Right ventricle myocardium superior (tissue), 1 donor: ENCODE measurements around the gene RHOBTB3. TPM values are rescaled to one million over a fixed set of nuclear protein-coding genes. Genes with fewer than 3 reads are reported as not detected.

Experiments
- ATAC-seq: fragments of 200-7000 bp; cut with Tn5 transposase; one replicate; pipeline ENCODE4 v1.9.1; 2020; ENCODE audit warnings: mild to moderate bottlenecking; ENCODE audit not compliant: poor library complexity
- DNase-seq: peaks from one replicate; pipeline ENCODE4 v3.0.0-alpha.2; 2020
- intact Hi-C: fragments of 100-400 bp; cut with DNase I; formaldehyde crosslinking; loops from one replicate; pipeline ENCODE4 v1.11.2; 2022
- total RNA-seq: library from RNA; stranded (reverse); fragmentation: NEBNext Ultra II Directional; extraction: Animal tissue kit (Norgen Biotek cat#: 25700); gene quantifications from one replicate; pipeline ENCODE4 v1.2.1, GENCODE V29; 2021
- donor health status: DM: no; HTN: yes; CAD: no; lungs with severe emphysema.

Gene RHOBTB3
- total RNA-seq, 1 donor from 2014 or later = 81.1 TPM

DNA sequence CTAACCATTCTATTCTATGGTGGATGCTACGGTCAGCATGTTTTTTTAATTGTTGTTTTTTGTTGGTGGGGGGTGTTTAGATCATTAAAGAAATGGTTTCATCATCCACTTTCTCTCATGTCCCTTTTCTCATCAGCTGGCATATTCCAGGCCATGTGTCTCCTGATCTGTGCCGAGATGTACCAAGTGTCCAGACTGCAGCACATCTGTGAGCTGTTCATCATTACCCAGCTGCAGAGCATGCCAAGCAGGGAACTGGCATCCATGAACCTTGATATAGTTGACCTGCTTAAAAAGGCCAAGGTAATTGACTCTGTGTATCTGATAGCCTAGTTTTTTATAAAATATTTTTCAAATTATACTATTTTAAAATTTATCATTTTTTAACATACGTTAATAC is 52.5 kb downstream of the RHOBTB3 start:
- ATAC-seq (no peak), DNase-seq (no peak)
- intact Hi-C loops = loop anchor here (5.0 kb wide), 1 partner anchor 131 kb away; no protein-coding TSS in a partner anchor

GRCh38 chr5:95784514-95785302 is 53.6 kb downstream of the RHOBTB3 start:
- DNase-seq = no peak
- ATAC-seq = peak; percentile 28
- intact Hi-C loops = loop anchor here (5.0 kb wide), 1 partner anchor 132 kb away; no protein-coding TSS in a partner anchor

GRCh38 chr5:95786821-95787418 is 55.8 kb downstream of the RHOBTB3 start:
- DNase-seq = no peak
- ATAC-seq = no peak
- intact Hi-C loops = no loop called here

DNA sequence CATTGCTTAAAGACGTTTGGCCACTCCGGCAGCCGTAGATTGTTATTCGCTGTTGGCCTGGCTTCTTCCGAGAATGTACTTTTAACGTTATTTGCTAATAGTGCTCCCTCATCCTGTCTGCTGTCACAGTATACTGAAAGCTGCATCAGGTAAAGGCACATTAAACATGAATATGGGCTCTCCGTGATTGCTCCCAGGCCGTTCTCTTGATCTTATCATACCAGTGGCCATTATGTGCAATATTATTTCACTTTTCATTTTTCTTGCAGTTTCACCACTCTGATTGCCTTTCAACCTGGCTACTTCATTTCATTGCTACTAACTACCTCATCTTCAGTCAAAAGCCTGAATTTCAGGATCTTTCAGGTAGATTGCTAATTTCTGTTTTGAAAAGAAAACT is 57.4 kb downstream of the RHOBTB3 start:
- intact Hi-C loops = no loop called here
- DNase-seq (no peak), ATAC-seq (no peak)

DNA sequence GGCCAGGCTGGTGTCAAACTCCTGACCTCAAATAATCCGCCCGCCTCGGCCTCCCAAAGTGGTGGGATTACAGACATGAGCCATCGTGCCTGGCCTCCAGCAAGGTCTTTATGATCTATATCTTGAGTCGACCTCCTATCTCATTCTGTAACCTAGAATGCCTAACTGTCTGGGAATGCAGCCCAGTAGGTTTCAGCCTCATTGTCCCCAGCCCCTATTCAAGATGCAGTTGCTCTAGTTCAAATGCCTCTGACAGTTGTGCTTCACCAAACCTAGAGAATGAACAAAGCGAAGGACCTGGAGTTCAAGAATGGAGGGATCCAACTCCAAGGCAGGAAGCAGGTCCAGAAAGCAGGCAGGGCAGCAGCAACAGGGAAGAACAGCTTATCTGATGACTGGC is 60.6 kb downstream of the RHOBTB3 start:
- intact Hi-C loops = no loop called here
- ATAC-seq = no peak
- no peak for DNase-seq

GRCh38 chr5:95794070-95794516 is 63.0 kb downstream of the RHOBTB3 start:
- DNase-seq (no peak), ATAC-seq (no peak)
- intact Hi-C loops = no loop called here

DNA sequence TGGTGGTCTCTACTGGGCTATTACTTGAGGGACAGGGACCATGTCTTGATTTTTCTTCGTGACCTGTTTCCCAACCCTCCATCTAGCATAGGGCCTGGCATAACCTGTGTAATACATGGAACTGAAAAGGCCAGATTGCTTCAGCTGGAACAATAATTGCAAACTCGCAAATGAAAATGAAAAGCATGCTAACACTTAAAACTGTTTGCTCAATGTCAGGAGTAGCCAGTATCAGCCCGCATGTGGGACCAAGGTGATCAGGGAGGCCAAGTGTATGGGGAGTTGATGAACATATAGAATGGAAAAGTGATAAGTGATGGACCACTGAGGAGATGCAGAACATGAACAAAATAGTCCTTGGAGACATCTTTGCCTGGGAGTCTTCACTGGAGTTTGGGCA is 66.2 kb downstream of the RHOBTB3 start:
- intact Hi-C loops = no loop called here
- ATAC-seq = no peak
- DNase-seq = no peak

DNA sequence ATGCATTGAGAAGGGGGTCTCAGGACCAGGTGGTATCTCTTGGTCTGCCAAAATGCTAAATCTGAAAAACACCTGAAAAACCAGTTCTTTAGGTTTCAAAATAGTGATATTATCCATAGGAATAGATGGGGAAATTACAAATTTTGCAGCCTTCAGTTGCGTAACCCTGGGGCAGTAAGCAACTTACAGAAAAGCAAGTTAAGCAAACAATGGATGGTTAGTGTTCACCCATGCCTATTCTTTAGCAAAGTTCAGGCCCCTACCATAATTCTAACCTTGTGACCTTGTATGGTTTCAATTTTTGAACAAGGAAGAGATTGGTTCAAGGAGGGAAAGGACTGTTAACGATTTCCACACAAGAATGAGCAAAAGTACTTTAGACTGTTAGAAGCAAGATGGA is 66.9 kb downstream of the RHOBTB3 start:
- DNase-seq (no peak), ATAC-seq (no peak)
- intact Hi-C loops = no loop called here

- DNase-seq (no peak), ATAC-seq (no peak)
- intact Hi-C loops = no loop called here
These were observed 67.4 kb downstream of the RHOBTB3 start for GRCh38 chr5:95798545-95798944.

- intact Hi-C loops = no loop called here
- no peak for DNase-seq
These were observed 68.2 kb downstream of the RHOBTB3 start for GRCh38 chr5:95799191-95799835.

GRCh38 chr5:95800553-95800952 is 69.4 kb downstream of the RHOBTB3 start:
- intact Hi-C loops = no loop called here
- ATAC-seq (no peak), DNase-seq (no peak)

More at GRCh38 chr5:95799191-95799835, 68.2 kb downstream of the RHOBTB3 start:
- no peak for ATAC-seq

GRCh38 chr5:95801532-95801931 is 70.4 kb downstream of the RHOBTB3 start:
- ATAC-seq (no peak), DNase-seq (no peak)

DNA sequence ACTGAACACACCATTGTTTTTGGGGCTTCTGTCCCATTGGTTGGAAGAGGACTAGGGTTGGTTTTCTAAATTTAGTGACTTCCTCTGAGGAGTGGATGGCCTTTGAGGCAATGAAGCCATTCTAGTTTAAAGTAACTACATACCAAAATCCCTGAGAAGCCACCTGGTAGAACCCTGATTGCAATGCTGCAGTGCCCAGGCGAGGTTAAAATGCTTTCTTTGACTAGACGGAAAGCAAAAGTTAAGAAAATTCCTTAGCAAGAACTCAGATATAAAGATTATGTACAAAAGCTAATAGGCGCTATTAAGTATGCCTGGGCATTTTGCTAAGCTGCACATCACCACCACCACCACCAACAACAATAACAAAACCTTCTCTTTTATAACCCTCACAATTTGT is 70.8 kb downstream of the RHOBTB3 start:
- intact Hi-C loops = no loop called here
- ATAC-seq = no peak

More at GRCh38 chr5:95801532-95801931, 70.4 kb downstream of the RHOBTB3 start:
- intact Hi-C loops = no loop called here

DNA sequence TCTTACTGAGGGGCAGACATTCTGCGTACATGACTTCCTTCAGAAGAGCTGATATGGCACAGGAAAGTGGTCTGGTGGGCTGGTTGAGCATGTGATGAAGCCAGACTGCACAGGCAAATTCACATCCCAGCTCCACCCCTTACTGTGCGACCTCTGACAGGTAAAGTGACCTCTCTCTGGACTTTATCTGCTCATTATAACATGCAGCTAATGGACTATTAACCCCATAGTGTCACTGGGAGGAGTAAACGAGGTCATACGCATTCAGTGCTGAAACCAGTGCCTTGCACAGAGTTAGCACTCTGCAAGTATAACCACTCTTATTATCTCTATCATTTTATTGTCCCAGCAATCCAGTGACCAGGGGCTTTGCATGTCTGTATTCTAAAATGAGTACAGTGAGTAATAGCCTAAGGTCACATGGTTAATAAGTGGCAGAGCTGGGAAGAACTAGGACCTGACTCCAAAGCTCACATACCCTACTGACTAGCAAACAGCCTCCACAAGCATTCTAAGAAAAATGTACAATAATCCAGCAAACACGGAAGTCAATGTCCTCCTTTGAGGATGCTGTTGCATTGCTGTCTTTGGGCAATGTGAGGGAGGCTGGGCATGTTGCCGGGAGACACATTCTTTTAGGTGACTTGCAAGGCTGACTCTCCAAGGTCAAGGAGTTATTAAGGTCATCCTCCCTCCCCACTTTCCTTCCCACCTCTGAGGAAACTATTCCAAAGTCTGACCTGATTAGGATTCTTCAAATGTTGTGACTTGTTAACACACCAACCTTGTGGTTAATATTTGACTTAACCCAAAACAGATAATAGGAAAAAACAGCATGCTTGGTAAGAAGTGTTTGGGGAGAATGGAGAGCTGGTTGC is 72.4 kb downstream of the RHOBTB3 start:
- intact Hi-C loops = no loop called here
- ATAC-seq (peak; percentile 76), DNase-seq (no peak)

More for the DNA sequence above, 70.8 kb downstream of the RHOBTB3 start:
- no peak for DNase-seq

DNA sequence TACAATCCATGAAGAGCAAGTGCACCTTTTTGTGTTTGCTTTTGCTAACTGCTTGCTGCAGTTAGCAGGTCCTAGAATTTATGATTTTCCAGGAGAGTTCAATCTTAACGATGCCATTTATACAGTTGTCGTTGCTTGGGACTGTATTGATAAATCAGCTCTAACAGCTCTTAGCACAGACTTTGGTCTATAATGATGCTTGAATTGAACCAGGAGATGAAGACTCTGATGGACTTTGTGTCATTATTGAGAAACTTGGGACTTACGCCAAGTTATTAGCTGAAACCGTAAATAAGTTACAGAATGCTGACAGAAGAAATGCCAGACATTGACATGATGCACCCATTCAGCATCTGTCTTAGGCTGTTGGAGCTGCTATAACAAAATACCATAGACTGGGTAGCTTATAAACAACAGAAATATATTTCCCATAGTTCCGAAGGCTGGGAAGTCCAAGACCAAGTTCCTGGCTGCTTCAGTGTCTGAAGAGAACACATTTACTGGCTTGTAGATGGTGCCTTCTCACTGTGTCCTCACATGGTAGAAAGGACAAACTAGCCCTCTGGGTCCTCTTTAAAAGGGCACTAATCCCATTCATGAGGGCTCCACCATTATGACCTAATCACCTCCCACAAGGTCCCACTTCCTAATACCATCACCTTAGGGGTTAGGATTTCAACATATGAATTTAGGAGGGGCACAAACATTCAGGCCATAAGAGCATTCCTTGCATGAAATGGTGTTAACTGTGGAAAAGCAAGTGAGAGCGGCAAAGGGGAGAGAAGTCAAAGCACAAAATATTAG is 73.8 kb downstream of the RHOBTB3 start:
- no peak for ATAC-seq
- intact Hi-C loops = no loop called here
- no peak for DNase-seq

GRCh38 chr5:95806687-95807086 is 75.6 kb downstream of the RHOBTB3 start:
- intact Hi-C loops = no loop called here
- DNase-seq (no peak), ATAC-seq (no peak)

- intact Hi-C loops = no loop called here
- DNase-seq = no peak
- no peak for ATAC-seq
These were observed 77.0 kb downstream of the RHOBTB3 start for GRCh38 chr5:95808013-95808685.
